NCI-H128 (cell line): Measurements from ENCODE around the gene TTLL1.

Experiments
- DNase-seq: peaks from one replicate; lab custom pipeline; 2025; ENCODE audit not compliant: unreplicated experiment; lab: John Stamatoyannopoulos, UW

TTLL1 gene

GRCh38 chr22:42994917-42995562 is 94.2 kb downstream of the TTLL1 start:
- no peak for DNase-seq

- DNase-seq = no peak
Observed at GRCh38 chr22:42994276-42994916, 94.8 kb downstream of the TTLL1 start.

GRCh38 chr22:42993651-42994275 is 95.4 kb downstream of the TTLL1 start:
- DNase-seq = no peak

- no peak for DNase-seq
Observed at GRCh38 chr22:42992886-42993479, 96.2 kb downstream of the TTLL1 start.

GRCh38 chr22:42992092-42992491 is 97.1 kb downstream of the TTLL1 start:
- DNase-seq = no peak

- DNase-seq = no peak
Observed at GRCh38 chr22:42991010-42991651, 98.1 kb downstream of the TTLL1 start.

- DNase-seq = no peak
Observed at GRCh38 chr22:42990131-42990838, 98.9 kb downstream of the TTLL1 start.
